ENCODE results near the gene ITIH4. TPM values are rescaled to one million over a fixed set of nuclear protein-coding genes. Genes with fewer than 3 reads are reported as not detected.

The ITIH4 gene
- total RNA-seq, 1 donor from 2014 or later = 3.6 TPM

- Mint-ChIP-seq H3K36me3 (ENCODE audit: low read depth) (no peaks in the 10 kb centered on the region), H3K27me3 (ENCODE audit: low read depth) (no peaks in the 10 kb centered on the region), H3K4me1 (ENCODE audit: low read depth) (no peaks in the 10 kb centered on the region), H3K9me3 (no peaks in the 10 kb centered on the region), H3K4me3 (ENCODE audit: low read depth) (no peak overlapping the region), H3K27ac (no peak overlapping the region)
- no peak for DNase-seq (ENCODE audit: low spot score)
- intact Hi-C loops (cut with micrococcal nuclease) = no loop called here
Measured at GRCh38 chr3:52789746-52790040, 40.8 kb downstream of the ITIH4 start.

GRCh38 chr3:52788890-52789745 is 41.4 kb downstream of the ITIH4 start:
- Mint-ChIP-seq H3K36me3 (ENCODE audit: low read depth) (no peaks in the 10 kb centered on the region), H3K4me1 (ENCODE audit: low read depth) (no peaks in the 10 kb centered on the region), H3K27me3 (ENCODE audit: low read depth) (no peaks in the 10 kb centered on the region), H3K27ac (no peak overlapping the region), H3K9me3 (no peaks in the 10 kb centered on the region), H3K4me3 (ENCODE audit: low read depth) (no peak overlapping the region)
- intact Hi-C loops (cut with micrococcal nuclease) = no loop called here
- DNase-seq (ENCODE audit: low spot score) = no peak

- H3K27me3 Mint-ChIP-seq (ENCODE audit: low read depth) = no peaks in the 10 kb centered on the region
- intact Hi-C loops (cut with micrococcal nuclease) = no loop called here
- H3K4me3 Mint-ChIP-seq (ENCODE audit: low read depth) = no peak overlapping the region
- H3K27ac Mint-ChIP-seq = no peak overlapping the region
- H3K36me3 Mint-ChIP-seq (ENCODE audit: low read depth) = no peaks in the 10 kb centered on the region
- no peak for DNase-seq (ENCODE audit: low spot score)
- H3K9me3 Mint-ChIP-seq = no peaks in the 10 kb centered on the region
- no peaks in the 10 kb centered on the region for H3K4me1 Mint-ChIP-seq (ENCODE audit: low read depth)
Measured at GRCh38 chr3:52787672-52788625, 42.5 kb downstream of the ITIH4 start.

GRCh38 chr3:52787246-52787645 is 43.2 kb downstream of the ITIH4 start:
- no peak for DNase-seq (ENCODE audit: low spot score)
- Mint-ChIP-seq H3K27me3 (ENCODE audit: low read depth) (peaks cover 3% of the 10 kb centered on the region), H3K4me1 (ENCODE audit: low read depth) (no peaks in the 10 kb centered on the region), H3K36me3 (ENCODE audit: low read depth) (no peaks in the 10 kb centered on the region), H3K9me3 (no peaks in the 10 kb centered on the region), H3K4me3 (ENCODE audit: low read depth) (no peak overlapping the region), H3K27ac (no peak overlapping the region)
- intact Hi-C loops (cut with micrococcal nuclease) = no loop called here

GRCh38 chr3:52786330-52787215 is 43.9 kb downstream of the ITIH4 start:
- Mint-ChIP-seq H3K9me3 (no peaks in the 10 kb centered on the region), H3K27ac (no peak overlapping the region), H3K4me1 (ENCODE audit: low read depth) (no peaks in the 10 kb centered on the region), H3K27me3 (ENCODE audit: low read depth) (peaks cover 5% of the 10 kb centered on the region), H3K4me3 (ENCODE audit: low read depth) (no peak overlapping the region), H3K36me3 (ENCODE audit: low read depth) (no peaks in the 10 kb centered on the region)
- intact Hi-C loops (cut with micrococcal nuclease) = no loop called here
- no peak for DNase-seq (ENCODE audit: low spot score)

GRCh38 chr3:52784931-52785590 is 45.4 kb downstream of the ITIH4 start:
- DNase-seq (ENCODE audit: low spot score) = no peak
- H3K27ac Mint-ChIP-seq = no peak overlapping the region
- no peaks in the 10 kb centered on the region for H3K4me1 Mint-ChIP-seq (ENCODE audit: low read depth)
- H3K27me3 Mint-ChIP-seq (ENCODE audit: low read depth) = peaks cover 8% of the 10 kb centered on the region
- no peaks in the 10 kb centered on the region for H3K36me3 Mint-ChIP-seq (ENCODE audit: low read depth)
- intact Hi-C loops (cut with micrococcal nuclease) = no loop called here
- no peak overlapping the region for H3K4me3 Mint-ChIP-seq (ENCODE audit: low read depth)
- no peaks in the 10 kb centered on the region for H3K9me3 Mint-ChIP-seq

GRCh38 chr3:52784021-52784621 is 46.4 kb downstream of the ITIH4 start:
- Mint-ChIP-seq H3K9me3 (no peaks in the 10 kb centered on the region), H3K4me1 (ENCODE audit: low read depth) (no peaks in the 10 kb centered on the region), H3K4me3 (ENCODE audit: low read depth) (no peak overlapping the region), H3K27ac (no peak overlapping the region), H3K27me3 (ENCODE audit: low read depth) (peaks cover 8% of the 10 kb centered on the region), H3K36me3 (ENCODE audit: low read depth) (no peaks in the 10 kb centered on the region)
- intact Hi-C loops (cut with micrococcal nuclease) = no loop called here
- no peak for DNase-seq (ENCODE audit: low spot score)

GRCh38 chr3:52783211-52783555 is 47.3 kb downstream of the ITIH4 start:
- Mint-ChIP-seq H3K4me3 (ENCODE audit: low read depth) (no peak overlapping the region), H3K9me3 (no peaks in the 10 kb centered on the region), H3K36me3 (ENCODE audit: low read depth) (no peaks in the 10 kb centered on the region), H3K4me1 (ENCODE audit: low read depth) (no peaks in the 10 kb centered on the region), H3K27ac (no peak overlapping the region), H3K27me3 (ENCODE audit: low read depth) (peaks cover 8% of the 10 kb centered on the region)
- intact Hi-C loops (cut with micrococcal nuclease) = no loop called here
- no peak for DNase-seq (ENCODE audit: low spot score)

GRCh38 chr3:52782412-52783210 is 47.9 kb downstream of the ITIH4 start:
- H3K27ac Mint-ChIP-seq = no peak overlapping the region
- no peak overlapping the region for H3K4me3 Mint-ChIP-seq (ENCODE audit: low read depth)
- intact Hi-C loops (cut with micrococcal nuclease) = no loop called here

GRCh38 chr3:52781741-52782140 is 48.7 kb downstream of the ITIH4 start:
- no peak for DNase-seq (ENCODE audit: low spot score)
- Mint-ChIP-seq H3K27ac (no peak overlapping the region), H3K4me3 (ENCODE audit: low read depth) (no peak overlapping the region), H3K27me3 (ENCODE audit: low read depth) (peaks cover 8% of the 10 kb centered on the region), H3K36me3 (ENCODE audit: low read depth) (no peaks in the 10 kb centered on the region), H3K9me3 (no peaks in the 10 kb centered on the region), H3K4me1 (ENCODE audit: low read depth) (no peaks in the 10 kb centered on the region)
- intact Hi-C loops (cut with micrococcal nuclease) = no loop called here

More at GRCh38 chr3:52782412-52783210, 47.9 kb downstream of the ITIH4 start:
- H3K4me1 Mint-ChIP-seq (ENCODE audit: low read depth) = no peaks in the 10 kb centered on the region
- H3K9me3 Mint-ChIP-seq = no peaks in the 10 kb centered on the region
- peaks cover 8% of the 10 kb centered on the region for H3K27me3 Mint-ChIP-seq (ENCODE audit: low read depth)
- DNase-seq (ENCODE audit: low spot score) = no peak
- H3K36me3 Mint-ChIP-seq (ENCODE audit: low read depth) = no peaks in the 10 kb centered on the region

- H3K27me3 Mint-ChIP-seq (ENCODE audit: low read depth) = peaks cover 8% of the 10 kb centered on the region
- H3K9me3 Mint-ChIP-seq = no peaks in the 10 kb centered on the region
- intact Hi-C loops (cut with micrococcal nuclease) = no loop called here
- no peaks in the 10 kb centered on the region for H3K4me1 Mint-ChIP-seq (ENCODE audit: low read depth)
- no peaks in the 10 kb centered on the region for H3K36me3 Mint-ChIP-seq (ENCODE audit: low read depth)
- DNase-seq (ENCODE audit: low spot score) = no peak
- H3K4me3 Mint-ChIP-seq (ENCODE audit: low read depth) = no peak overlapping the region
- H3K27ac Mint-ChIP-seq = no peak overlapping the region
Measured at GRCh38 chr3:52779837-52780585, 50.5 kb downstream of the ITIH4 start.

All from activated T-helper 2 cell treated with anti-CD3 and anti-CD28 coated beads, Interferon-gamma antibody, Interleukin-2, Interleukin-4, amounts not matched to agents 10 μg/mL and 5 μg/mL and 100 μg/mL, durations not matched to agents 14 hours and 24 hours and 36 hours (primary cell).